H1 (cell line): ENCODE measurements around the gene BCL11A. TPM values are rescaled to one million over a fixed set of nuclear protein-coding genes. Genes with fewer than 3 reads are reported as not detected.

ENCODE experiments used
- CTCF ChIA-PET: fragments of 300-600 bp; sonication (Branson Sonifier 250); formaldehyde crosslinking; loops from one replicate; lab custom pipeline; 2021; ENCODE audit not compliant: partially characterized antibody; lab: Charles Lee
- POLR2A ChIA-PET: fragments of 300-600 bp; sonication (Branson Sonifier 250); formaldehyde crosslinking; loops from one replicate; lab custom pipeline; 2021; ENCODE audit warnings: inconsistent platforms; ENCODE audit not compliant: partially characterized antibody; lab: Charles Lee
- DNase-seq, 2 experiments: peaks; one replicate each; pipeline versions ENCODE4 v3.0.0 to v3.0.0-alpha.2; 2010 to 2022; ENCODE audit warnings: low spot score in 2 of 2, low read depth in 1 of 2, mixed read lengths in 1 of 2
- FAIRE-seq: peaks from 2 replicates; lab custom pipeline; 2011; peaks lifted over from hg19 to GRCh38; lab: Jason Lieb, UNC
- H2AFZ ChIP-seq: 2 replicates; pipeline ENCODE4 v1.8.1; 2012; ENCODE audit warnings: low read length, inconsistent platforms
- H2AK5ac ChIP-seq: 2 replicates; pipeline ENCODE4 v1.6.1; 2013; ENCODE audit warnings: low read depth, low read length
- H2BK120ac ChIP-seq: replicated peaks from 2 replicates; pipeline ENCODE3; 2013; ENCODE audit warnings: low read depth, low read length, inconsistent platforms
- H2BK12ac ChIP-seq: 2 replicates; pipeline ENCODE4 v1.6.1; 2013; ENCODE audit warnings: low read depth, low read length
- H2BK15ac ChIP-seq: 2 replicates; pipeline ENCODE4 v1.6.1; 2013; ENCODE audit warnings: low read length
- H2BK20ac ChIP-seq: 2 replicates; pipeline ENCODE4 v1.6.1; 2013; ENCODE audit warnings: low read length
- H2BK5ac ChIP-seq: 2 replicates; pipeline ENCODE4 v1.6.1; 2013; ENCODE audit warnings: low read depth, low read length
- H3K14ac ChIP-seq: 2 replicates; pipeline ENCODE4 v1.6.1; 2013; ENCODE audit warnings: inconsistent platforms; ENCODE audit not compliant: insufficient read length
- H3K18ac ChIP-seq: 2 replicates; pipeline ENCODE4 v1.6.1; 2013; ENCODE audit warnings: low read length; ENCODE audit errors: extremely low read depth
- H3K23ac ChIP-seq: 2 replicates; pipeline ENCODE4 v1.6.1; 2013; ENCODE audit warnings: inconsistent platforms; ENCODE audit not compliant: insufficient read length
- H3K23me2 ChIP-seq: 2 replicates; pipeline ENCODE4 v1.6.1; 2013; ENCODE audit warnings: low read depth, low read length
- H3K27ac ChIP-seq: 2 replicates; pipeline ENCODE4 v1.6.1; 2011; ENCODE audit warnings: low read depth, low read length, inconsistent platforms
- H3K27me3 ChIP-seq, 4 experiments: replicated peaks in 1 of 4; 1 replicate in 1 of 4; 2 replicates in 3 of 4; pipeline versions ENCODE4 v1.6.1 to v1.8.1; 2011 to 2013; ENCODE audit warnings: low read length in 3 of 4, mild to moderate bottlenecking in 3 of 4, inconsistent platforms in 2 of 4, mixed read lengths in 2 of 4, moderate library complexity in 1 of 4; ENCODE audit not compliant: control insufficient read depth in 3 of 4, insufficient read depth in 3 of 4; ENCODE audit errors: extremely low read depth in 1 of 4
- H3K36me3 ChIP-seq, 4 experiments: 2 replicates each; pipeline versions ENCODE4 v1.6.1 to v1.8.1; 2011 to 2013; ENCODE audit warnings: mild to moderate bottlenecking in 4 of 4, low read length in 3 of 4, moderate library complexity in 2 of 4, control low read depth in 1 of 4, inconsistent platforms in 1 of 4; ENCODE audit not compliant: insufficient read depth in 4 of 4, control insufficient read depth in 2 of 4
- H3K4ac ChIP-seq: replicated peaks from 2 replicates; pipeline ENCODE3; 2013; ENCODE audit warnings: low read length, low read depth, mixed read lengths, inconsistent platforms; ENCODE audit not compliant: insufficient read length
- H3K4me1 ChIP-seq, 4 experiments: replicated peaks in 1 of 4; 1 replicate in 1 of 4; 2 replicates in 3 of 4; pipeline versions ENCODE4 v1.6.1 to v1.8.1; 2011 to 2013; ENCODE audit warnings: low read length in 3 of 4, inconsistent platforms in 2 of 4, mixed read lengths in 1 of 4; ENCODE audit not compliant: insufficient read depth in 4 of 4, control insufficient read depth in 3 of 4
- H3K4me2 ChIP-seq, 2 experiments: 2 replicates each; pipeline versions ENCODE4 v1.6.1 to v1.8.1; 2011 to 2013; ENCODE audit warnings: low read depth in 2 of 2, low read length in 2 of 2, control low read depth in 1 of 2, inconsistent platforms in 1 of 2, mild to moderate bottlenecking in 1 of 2; ENCODE audit not compliant: insufficient read depth in 1 of 2
- H3K4me3 ChIP-seq, 4 experiments: fragments of 200-600, 300-600 bp in 1 of 4; sonication (generic), shearing (Covaris generic), sonication (Bioruptor Twin) in 1 of 4; 2 replicates each; pipeline versions ENCODE4 v1.5.1 to v1.8.1; 2011 to 2016; ENCODE audit warnings: low read length in 4 of 4, low read depth in 3 of 4, control low read depth in 2 of 4, inconsistent platforms in 2 of 4, mild to moderate bottlenecking in 2 of 4, mixed read lengths in 1 of 4, moderate library complexity in 1 of 4; ENCODE audit not compliant: insufficient read depth in 2 of 4; ENCODE audit errors: extremely low read depth in 1 of 4
- H3K56ac ChIP-seq: replicated peaks from 2 replicates; pipeline ENCODE3; 2013; ENCODE audit warnings: low read depth, mild to moderate bottlenecking, mixed read lengths, low read length, inconsistent platforms; ENCODE audit not compliant: insufficient read length
- H3K79me1 ChIP-seq: 2 replicates; pipeline ENCODE4 v1.6.1; 2013; ENCODE audit warnings: low read depth, low read length, control low read depth
- H3K79me2 ChIP-seq, 2 experiments: 2 replicates each; pipeline versions ENCODE4 v1.6.1 to v1.8.1; 2012 to 2013; ENCODE audit warnings: low read length in 2 of 2, mild to moderate bottlenecking in 2 of 2, inconsistent platforms in 1 of 2; ENCODE audit not compliant: insufficient read depth in 2 of 2, control insufficient read depth in 1 of 2
- H3K9ac ChIP-seq, 4 experiments: replicated peaks in 1 of 4; 1 replicate in 1 of 4; 2 replicates in 3 of 4; pipeline versions ENCODE4 v1.6.1 to v1.8.1; 2011 to 2013; ENCODE audit warnings: low read depth in 3 of 4, low read length in 3 of 4, control low read depth in 2 of 4, mild to moderate bottlenecking in 2 of 4, moderate library complexity in 2 of 4, inconsistent platforms in 1 of 4; ENCODE audit errors: extremely low read depth in 1 of 4
- H3K9me3 ChIP-seq, 2 experiments: 2 replicates each; pipeline versions ENCODE4 v1.6.1 to v1.8.1; 2012 to 2013; ENCODE audit warnings: mild to moderate bottlenecking in 2 of 2, moderate library complexity in 2 of 2, control low read depth in 1 of 2, inconsistent platforms in 1 of 2, low read depth in 1 of 2, low read length in 1 of 2, mixed read lengths in 1 of 2; ENCODE audit not compliant: insufficient read depth in 2 of 2
- H4K20me1 ChIP-seq, 2 experiments: replicated peaks in 1 of 2; 2 replicates each; pipeline versions ENCODE3 to v1.8.1; 2011 to 2013; ENCODE audit warnings: inconsistent platforms in 2 of 2, low read length in 2 of 2, mild to moderate bottlenecking in 1 of 2; ENCODE audit not compliant: insufficient read depth in 2 of 2, control insufficient read depth in 1 of 2
- H4K5ac ChIP-seq: 2 replicates; pipeline ENCODE4 v1.6.1; 2013; ENCODE audit warnings: low read length, low read depth, mixed read lengths, inconsistent platforms; ENCODE audit not compliant: insufficient read length
- H4K8ac ChIP-seq: 2 replicates; pipeline ENCODE4 v1.8.0; 2013; ENCODE audit warnings: mild to moderate bottlenecking, moderate library complexity, low read length, inconsistent platforms; ENCODE audit not compliant: insufficient read depth; ENCODE audit errors: extremely low read depth
- H4K91ac ChIP-seq: replicated peaks from 2 replicates; pipeline ENCODE3; 2013; ENCODE audit warnings: low read length, mixed read lengths, inconsistent platforms; ENCODE audit not compliant: insufficient read length
- ASH2L ChIP-seq: fragments of 200-600, 300-600 bp; sonication (generic); IDR thresholded peaks from one replicate; pipeline ENCODE4 v1.7.1; 2017; ENCODE audit warnings: low read length
- ATF3 ChIP-seq: IDR thresholded peaks from 2 replicates; pipeline ENCODE4 v1.6.1; 2011; ENCODE audit warnings: low read depth, mild to moderate bottlenecking, low read length; ENCODE audit not compliant: insufficient read depth
- BACH1 ChIP-seq: IDR thresholded peaks from 2 replicates; pipeline ENCODE4 v1.6.1; 2012; ENCODE audit warnings: low read length, improper control_type of control experiment
- BCL11A ChIP-seq, 2 experiments: IDR thresholded peaks; one replicate each; pipeline ENCODE4 v1.6.1; 2011; ENCODE audit warnings: low read depth in 2 of 2, low read length in 2 of 2, mild to moderate bottlenecking in 2 of 2
- CEBPB ChIP-seq: IDR thresholded peaks from 2 replicates; pipeline ENCODE4 v1.6.1; 2012; ENCODE audit warnings: low read depth, low read length
- CHD1 ChIP-seq: IDR thresholded peaks from 2 replicates; pipeline ENCODE4 v1.6.1; 2012; ENCODE audit warnings: low read depth, low read length, improper control_type of control experiment
- SAP30 ChIP-seq: fragments of 300-600 bp; sonication (generic); IDR thresholded peaks from 2 replicates; pipeline ENCODE4 v1.7.1; 2012; ENCODE audit warnings: low read length, moderate library complexity, mild to moderate bottlenecking, inconsistent platforms; ENCODE audit not compliant: insufficient read depth, insufficient replicate concordance
- TEAD4 ChIP-seq: IDR thresholded peaks from 2 replicates; pipeline ENCODE4 v1.6.1; 2012; ENCODE audit warnings: low read depth, low read length, inconsistent platforms, mixed read lengths
- WGBS, 2 experiments: shearing (Covaris generic) in 1 of 2; methylation state at CpG; one replicate each; pipeline versions ENCODE4 v1.1.6 to v1.1.7; 2013 to 2015; ENCODE audit warnings: low lambda C conversion rate in 2 of 2, mixed read lengths in 2 of 2, inconsistent platforms in 1 of 2, low coverage in 1 of 2, missing lambda C conversion rate in 1 of 2; ENCODE audit not compliant: insufficient replicate concordance in 2 of 2, insufficient coverage in 1 of 2, insufficient read length in 1 of 2; ENCODE audit errors: extremely low coverage in 1 of 2, missing lambda C conversion rate in 1 of 2; 5-methylcytosine and 5-hydroxymethylcytosine counted together
- polyA plus RNA-seq, 7 experiments: library from polyadenylated mRNA; depleted of rRNA in 3 of 7; stranded (reverse) in 5 of 7; unstranded in 2 of 7; fragments of >200 nt in 5 of 7; fragments of 200-250 nt in 2 of 7; gene quantifications; 1 replicate in 5 of 7; 2 replicates in 1 of 7; 4 replicates in 1 of 7; pipeline versions ENCODE4 v1.2.1 to v1.2.3, GENCODE V29; 2011 to 2013; ENCODE audit warnings: missing spikeins in 2 of 7, mixed read lengths in 2 of 7
- total RNA-seq: library from RNA; stranded (reverse); fragmentation: NEBNext Ultra II Directional; extraction: Animal tissue kit (Norgen Biotek cat#: 25700); gene quantifications from 2 replicates; pipeline ENCODE4 v1.2.1, GENCODE V29; 2021

Gene BCL11A
- total and polyA plus RNA-seq, 2 of the 8 experiments (the other 6 are each of a cell fraction or from before 2014, with no cell fraction given) = 11.9 to 59.3 TPM

GRCh38 chr2:60484133-60484645, 69.3 kb downstream of the BCL11A start:
- Histone ChIP-seq H3K4me1 (peaks cover 10 to 23% (median 13%) of the 10 kb centered on the region in 4 experiments), H3K79me1 (peaks cover 5% of the 10 kb centered on the region; the same call in 1 of the 2 replicates), H3K18ac (peak overlapping the region; percentile 15; the same call in 1 of the 2 replicates), H2BK20ac (no peak overlapping the region), H4K5ac (no peak overlapping the region), H2BK12ac (no peak overlapping the region), H3K9ac (no peak overlapping the region), H3K4me2 (peak overlapping the region; percentile 4 to 57; a peak in 3 of 4 replicates), H3K23ac (no peak overlapping the region), H3K56ac (no peak overlapping the region), H4K20me1 (peaks cover 9 to 14% of the 10 kb centered on the region in 2 experiments), H3K9me3 (no peaks in the 10 kb centered on the region), H3K27me3 (no peaks in the 10 kb centered on the region; a peak in 2 of 7 replicates), H3K79me2 (peaks cover 14 to 81% of the 10 kb centered on the region in 2 experiments), H3K4ac (no peak overlapping the region), H3K27ac (no peak overlapping the region), H2BK15ac (no peak overlapping the region), H3K4me3 (no peak overlapping the region), H2AK5ac (no peak overlapping the region), H2BK5ac (no peak overlapping the region), H2AFZ (no peak overlapping the region), H4K8ac (no peak overlapping the region), H3K14ac (no peak overlapping the region), H3K23me2 (no peaks in the 10 kb centered on the region), H3K36me3 (peaks cover 0 to 12% (median 3%) of the 10 kb centered on the region in 4 experiments; a peak in 6 of 8 replicates), H4K91ac (no peak overlapping the region), H2BK120ac (no peak overlapping the region)
- FAIRE-seq = no peak
- ChIA-PET POLR2A (interaction anchor here (0.9 to 3.9 kb wide), 3 partner anchors 10 to 66 kb away, joined by 3 to 13 read pairs (median 4); no protein-coding TSS in a partner anchor), CTCF (interaction anchor here (0.8 to 2.7 kb wide), 8 partner anchors 9 to 77 kb away, joined by 3 to 13 read pairs (median 4); no protein-coding TSS in a partner anchor)
- TF ChIP-seq BACH1 = no peak
- TF ChIP-seq ASH2L = peak; percentile 20
- peak; percentile 40; the same call in 1 of the 2 replicates for TF ChIP-seq CEBPB
- TF ChIP-seq TEAD4 = peak; percentile 94
- no peak for TF ChIP-seq ATF3
- TF ChIP-seq CHD1 = no peak
- TF ChIP-seq BCL11A (IDR thresholded peaks at IDR 0.05; ENCODE audit: low read depth in 2 of 2, low read length in 2 of 2) = no peak
- TF ChIP-seq SAP30 = peak; percentile 3
- 62% methylated on average over 7 of the region's 7 CpGs; no CpG with 5 or more reads in 1 of the 2 experiments for WGBS, 2 experiments
- no peak for DNase-seq
